NOMO-1 (cell line): Measurements from ENCODE around the gene KCTD16.

Source experiments
- DNase-seq, 2 experiments: peaks; one replicate each; lab custom pipeline; 2025; ENCODE audit not compliant: unreplicated experiment in 2 of 2; lab: John Stamatoyannopoulos, UW

Gene KCTD16

GRCh38 chr5:144390133-144390532 is 219.5 kb downstream of the KCTD16 start:
- no peak for DNase-seq

GRCh38 chr5:144391044-144391443 is 220.4 kb downstream of the KCTD16 start:
- DNase-seq, result no peak

DNA sequence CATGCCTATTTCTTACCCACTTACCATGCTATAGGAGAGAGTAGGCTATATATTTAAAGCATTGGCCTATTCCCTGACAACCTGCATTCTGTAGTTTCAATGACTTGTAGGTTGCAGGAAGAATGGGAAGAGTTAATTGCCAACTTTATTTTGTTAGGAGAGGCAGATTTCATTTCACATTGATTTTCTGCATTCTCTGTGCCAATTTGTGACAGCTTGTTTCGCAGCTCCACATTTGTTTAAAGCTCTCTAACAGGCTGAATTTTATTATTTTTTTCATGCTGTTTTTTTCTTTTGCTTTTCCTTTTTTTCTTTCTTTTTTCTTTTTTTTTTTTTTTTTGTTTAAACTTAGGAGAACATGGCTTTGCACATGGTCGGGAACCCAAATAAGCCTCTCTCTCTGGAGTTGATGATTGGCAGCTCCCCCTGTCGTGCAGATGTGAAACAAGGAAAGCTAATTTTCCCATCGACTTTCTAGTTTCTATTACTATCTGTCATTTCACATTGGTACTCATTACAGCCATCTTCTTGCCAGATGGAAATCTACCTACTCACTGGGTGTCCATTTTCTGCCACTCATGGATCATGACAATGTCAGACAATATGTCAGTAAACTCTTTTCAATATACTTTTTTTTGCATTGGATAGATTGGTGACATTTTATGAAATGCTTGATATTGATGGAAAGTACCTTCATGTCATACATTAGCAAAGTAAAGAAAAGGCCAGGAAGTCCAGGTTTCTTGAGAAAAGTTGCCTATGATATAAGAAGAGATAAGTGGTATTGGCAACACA is 223.2 kb downstream of the KCTD16 start:
- DNase-seq, result no peak

GRCh38 chr5:144395704-144396103 is 225.0 kb downstream of the KCTD16 start:
- DNase-seq, result no peak

DNA sequence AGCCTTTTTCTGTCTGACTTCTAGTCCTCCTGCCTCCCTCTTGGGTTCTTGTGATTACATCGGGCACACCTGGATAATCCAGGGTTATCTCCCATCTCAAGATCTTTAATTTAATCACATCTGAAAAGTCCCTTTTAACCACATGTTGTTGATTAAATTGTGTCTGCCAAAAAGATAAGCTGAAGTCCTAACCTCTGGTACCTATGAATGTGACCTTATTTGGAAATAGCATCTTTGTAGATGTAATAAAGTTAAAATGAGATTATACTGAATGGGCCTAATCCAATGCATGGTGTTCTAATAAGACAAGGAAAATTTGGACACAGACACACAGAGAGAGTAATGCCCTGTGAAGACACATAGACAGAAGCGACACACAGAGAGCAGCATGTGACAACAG is 232.4 kb downstream of the KCTD16 start:
- DNase-seq, result no peak

- DNase-seq, result no peak
These were observed 233.2 kb downstream of the KCTD16 start for GRCh38 chr5:144403817-144404420.

DNA sequence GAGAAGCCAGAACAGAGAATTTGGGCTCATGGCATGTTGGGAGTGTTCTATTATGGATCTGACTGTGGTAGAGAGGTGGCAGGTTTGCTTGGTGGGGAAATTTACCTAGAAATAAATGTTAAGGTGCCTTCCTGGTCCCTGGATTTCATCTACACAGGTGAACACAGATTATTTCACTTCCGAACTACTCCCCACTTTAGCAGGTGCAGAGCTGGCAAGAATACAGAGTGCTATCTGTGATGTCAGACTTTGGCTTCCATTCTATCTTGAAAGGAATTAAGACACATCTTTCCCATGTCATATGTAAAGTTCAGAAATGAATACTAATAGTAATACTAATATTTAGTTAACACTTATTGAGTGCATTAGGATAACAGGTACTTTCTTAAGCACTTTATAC is 234.0 kb downstream of the KCTD16 start:
- DNase-seq, result no peak

DNA sequence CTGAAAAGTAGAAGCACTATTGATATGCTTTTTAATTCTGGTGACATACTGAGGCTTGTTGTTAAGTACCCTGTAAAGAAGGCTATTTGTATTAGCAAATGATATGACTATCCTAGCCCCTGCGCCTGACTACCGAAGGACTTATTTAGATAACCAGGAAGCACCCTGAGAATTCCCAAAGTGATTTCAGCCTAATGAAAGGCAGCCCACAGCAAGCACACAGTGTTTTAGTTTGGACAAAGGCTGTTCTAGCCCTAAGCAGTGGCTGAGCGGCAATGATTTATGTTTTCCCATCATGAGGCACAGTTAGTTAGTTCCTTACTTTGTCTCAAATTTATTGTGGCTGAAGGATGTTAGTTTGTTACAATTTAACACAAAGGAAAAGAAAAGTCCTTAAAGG is 235.3 kb downstream of the KCTD16 start:
- no peak for DNase-seq

DNA sequence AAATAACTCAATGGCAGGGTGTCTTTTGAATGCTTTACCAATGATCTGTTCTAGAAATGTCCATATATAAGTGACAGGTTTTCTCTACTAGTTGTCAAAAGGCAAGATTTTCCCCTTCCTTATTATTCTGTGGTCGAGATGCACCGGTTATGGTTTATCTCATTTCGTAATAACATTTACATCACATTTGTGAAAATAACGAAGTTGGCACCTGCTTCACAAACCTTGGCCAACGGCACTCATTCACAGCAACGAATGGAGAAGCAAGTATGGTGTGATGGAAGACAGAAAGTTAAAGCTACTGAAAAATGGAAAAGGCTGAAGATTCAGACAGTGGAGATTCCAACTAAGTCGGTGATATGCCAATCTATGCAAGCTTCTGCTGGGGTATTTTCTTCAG is 235.8 kb downstream of the KCTD16 start:
- DNase-seq, result peak in 1 of 2 experiments; percentile 13

DNA sequence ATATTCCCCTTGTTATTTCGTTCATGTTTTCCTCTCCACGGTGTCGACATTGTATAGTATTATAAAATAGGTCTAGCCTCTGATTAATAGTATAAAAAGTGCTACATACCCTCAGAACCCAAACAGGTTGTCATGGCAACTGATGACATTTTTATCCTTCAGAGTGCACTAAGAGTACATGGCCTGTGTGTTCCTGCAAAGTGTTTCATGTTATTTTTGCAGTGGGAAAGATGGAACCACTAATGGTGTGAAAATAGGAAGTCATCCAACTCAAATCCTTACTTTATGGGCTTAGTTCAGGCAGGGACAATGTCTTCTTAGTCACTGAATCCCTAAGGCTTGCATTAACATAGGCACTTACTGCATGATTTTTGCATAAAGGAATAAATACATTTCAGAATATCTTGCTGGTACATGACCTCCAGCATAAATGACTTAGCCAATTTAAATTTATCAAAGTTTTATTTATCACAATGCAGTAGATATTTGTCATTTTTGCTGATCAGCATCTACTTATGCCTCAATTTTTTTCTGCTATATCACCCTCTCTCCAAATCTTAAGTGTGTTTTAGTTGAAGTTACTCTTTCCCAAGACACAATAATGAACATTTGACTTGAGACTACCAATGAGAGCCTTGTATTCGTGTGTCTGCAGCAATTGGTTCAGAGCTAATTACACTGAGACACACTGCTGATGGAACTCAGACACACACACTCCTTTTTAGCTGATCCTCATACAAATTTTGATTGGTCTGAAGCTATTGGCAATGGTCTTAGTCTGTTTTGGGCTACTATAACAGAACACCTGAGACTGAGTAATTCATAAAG is 243.7 kb downstream of the KCTD16 start:
- no peak for DNase-seq

DNA sequence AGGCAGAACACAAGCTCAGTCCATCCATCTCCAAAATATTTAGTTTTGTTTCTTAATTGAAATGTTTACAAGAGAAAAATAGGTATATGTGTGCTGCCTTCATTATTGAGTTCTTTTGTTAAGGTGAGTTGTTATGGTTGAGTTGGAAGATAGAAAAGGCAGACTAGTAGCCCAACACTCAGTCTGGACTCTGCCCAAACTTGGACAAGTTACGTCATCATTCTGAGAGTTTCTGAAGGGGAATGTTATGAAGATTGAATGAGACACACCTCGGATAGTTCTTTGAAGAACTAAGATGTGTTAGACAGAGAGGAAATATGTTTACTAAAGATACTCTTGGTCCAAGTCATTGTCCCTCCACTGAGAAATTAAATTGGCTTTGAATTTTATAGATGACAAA is 245.5 kb downstream of the KCTD16 start:
- no peak for DNase-seq

- DNase-seq, result no peak
These were observed 248.0 kb downstream of the KCTD16 start for GRCh38 chr5:144418719-144419118.

DNA sequence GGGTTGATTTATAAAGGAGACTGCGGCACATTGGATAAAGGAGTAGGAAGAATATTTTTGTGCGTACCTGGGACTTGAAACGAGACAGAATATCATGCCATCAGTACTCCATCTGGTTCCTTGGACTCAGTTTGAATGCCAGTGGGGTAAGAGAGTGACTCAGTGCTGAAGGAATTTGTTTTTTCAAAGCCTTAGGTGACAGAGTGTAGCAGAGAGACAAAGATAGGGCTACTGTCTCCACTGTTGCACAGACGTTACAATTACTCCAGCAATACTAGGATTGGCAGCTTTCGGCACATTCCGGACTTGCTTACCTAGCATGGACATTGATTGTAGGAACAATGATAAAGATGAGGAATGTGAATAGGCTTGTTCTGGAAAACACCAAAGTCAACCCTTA is 250.7 kb downstream of the KCTD16 start:
- DNase-seq, result no peak

DNA sequence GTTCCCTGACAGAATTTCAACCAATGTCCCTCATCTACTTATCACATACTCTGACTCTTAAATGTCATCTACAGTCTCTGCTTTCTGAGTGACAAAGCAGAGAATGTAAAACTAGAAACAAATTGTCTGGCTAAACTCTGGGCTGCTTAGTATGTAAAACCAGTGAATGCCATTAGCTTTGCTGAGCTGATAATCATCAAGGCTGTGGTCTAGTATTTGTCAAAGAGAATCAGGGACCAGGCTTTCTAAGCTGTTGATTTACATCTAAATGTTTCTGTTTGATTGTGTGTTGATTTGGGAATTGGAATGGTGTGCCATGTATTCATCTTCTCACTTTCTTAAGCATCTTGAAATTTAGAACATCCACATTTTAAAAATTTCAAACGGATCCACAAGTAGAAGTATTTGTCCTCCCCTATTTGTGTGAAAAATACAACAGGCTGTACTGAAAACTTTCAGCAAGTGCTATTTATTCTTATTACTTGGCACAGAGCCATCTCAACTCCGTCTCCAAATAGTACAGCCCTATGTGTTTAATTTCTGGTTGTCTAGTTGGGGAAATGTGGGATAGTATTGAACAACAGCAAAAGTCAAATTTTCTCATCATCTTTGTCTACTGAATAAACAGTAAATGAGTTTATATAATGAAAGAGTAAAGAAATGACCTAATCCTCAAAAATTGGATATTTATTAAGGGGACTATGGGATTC is 251.5 kb downstream of the KCTD16 start:
- DNase-seq, result no peak

GRCh38 chr5:144427866-144428265 is 257.2 kb downstream of the KCTD16 start:
- no peak for DNase-seq

- no peak for DNase-seq
These were observed 257.7 kb downstream of the KCTD16 start for GRCh38 chr5:144428326-144428725.

DNA sequence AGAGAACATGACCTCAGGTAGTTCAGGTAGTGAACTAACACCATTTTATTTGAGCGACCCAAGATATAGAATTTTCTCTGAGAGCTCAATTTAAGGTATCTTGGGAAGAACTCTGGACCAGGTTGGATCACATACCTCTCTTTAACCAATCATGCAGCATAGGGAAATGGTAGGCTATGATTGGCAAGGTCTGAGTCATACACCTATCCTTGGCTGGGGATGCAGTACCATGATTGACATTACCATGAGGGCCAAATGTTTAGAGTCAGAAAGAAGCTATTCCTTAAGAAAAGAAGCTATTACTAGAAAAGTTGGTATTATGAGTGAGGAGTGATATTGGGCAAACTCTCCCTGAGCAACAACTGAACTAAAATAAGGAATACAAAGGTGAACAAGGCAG is 258.7 kb downstream of the KCTD16 start:
- DNase-seq, result no peak

GRCh38 chr5:144429905-144430304 is 259.2 kb downstream of the KCTD16 start:
- no peak for DNase-seq

DNA sequence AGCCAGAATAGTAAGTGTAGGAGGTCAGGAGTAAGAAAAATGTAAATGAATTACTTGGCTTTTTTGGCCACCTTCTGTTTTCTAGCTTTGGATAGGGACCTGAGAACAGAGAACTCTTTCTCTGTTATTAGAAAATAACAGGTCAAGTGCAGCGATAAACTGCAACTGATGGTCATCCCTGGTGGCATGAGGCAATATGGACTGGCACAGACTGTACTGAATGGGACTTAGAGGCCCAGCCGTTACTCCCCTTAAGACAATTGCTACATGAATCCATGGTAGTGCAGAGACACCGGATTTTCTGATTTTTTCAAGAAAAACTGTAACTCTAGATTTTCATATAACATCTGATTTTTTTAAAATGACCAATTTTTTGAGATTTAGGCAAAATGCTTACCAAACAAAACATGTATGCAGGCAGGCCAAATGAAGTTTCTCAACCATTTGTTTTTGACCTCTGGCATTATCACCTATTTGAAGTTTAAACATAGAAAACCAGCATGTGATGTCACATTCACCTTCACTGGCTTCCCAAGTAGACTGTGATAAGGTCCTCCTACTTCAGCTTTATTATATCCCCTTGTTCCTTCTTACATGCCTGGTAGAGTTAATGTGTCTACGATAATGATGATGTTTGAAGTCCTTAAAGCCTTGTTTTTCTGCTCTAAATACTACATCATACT is 262.6 kb downstream of the KCTD16 start:
- no peak for DNase-seq

- DNase-seq, result no peak
These were observed 263.2 kb downstream of the KCTD16 start for GRCh38 chr5:144433893-144434292.
